Urinary bladder (tissue), 4 donors: ENCODE results near the gene RYK. TPM values are rescaled to one million over a fixed set of nuclear protein-coding genes. Genes with fewer than 3 reads are reported as not detected.
"Not testable (repeated sequence)": the region's sequence is repeated elsewhere in the genome, so short reads cannot be mapped to it uniquely, and the experiment has no call there.

Experiments used
- DNase-seq: peaks from one replicate; pipeline ENCODE4 v3.0.0-alpha.2; 2015; ENCODE audit errors: extremely low spot score
- H3K27ac ChIP-seq: one replicate; pipeline ENCODE4 v1.5.1; 2013; ENCODE audit warnings: low read depth, mild to moderate bottlenecking, moderate library complexity
- H3K36me3 ChIP-seq: one replicate; pipeline ENCODE4 v1.6.1; 2013; ENCODE audit warnings: mild to moderate bottlenecking, moderate library complexity; ENCODE audit not compliant: insufficient read depth
- H3K4me1 ChIP-seq: one replicate; pipeline ENCODE4 v1.6.1; 2013; ENCODE audit warnings: mild to moderate bottlenecking, moderate library complexity; ENCODE audit not compliant: insufficient read depth
- H3K4me3 ChIP-seq: one replicate; pipeline ENCODE4 v1.5.1; 2013; ENCODE audit warnings: low read depth, low read length
- WGBS: extraction: QIAGEN DNeasy Blood & Tissue Kit; methylation state at CpG from one replicate; pipeline ENCODE4 v1.1.7; 2013; 5-methylcytosine and 5-hydroxymethylcytosine counted together
- polyA plus RNA-seq: library from polyadenylated mRNA; stranded (reverse); fragments of 200-250 nt; gene quantifications from one replicate; pipeline ENCODE4 v1.2.3, GENCODE V29; 2013
- total RNA-seq: library from RNA; depleted of rRNA; stranded (reverse); fragments of >200 nt; gene quantifications from one replicate; pipeline ENCODE4 v1.2.3, GENCODE V29; 2014
- donor health status: healthy with polysubstance abuse.
- donor health status: healthy.

RYK gene
- total and polyA plus RNA-seq, 2 donors, result 56.4 to 197 TPM

DNA sequence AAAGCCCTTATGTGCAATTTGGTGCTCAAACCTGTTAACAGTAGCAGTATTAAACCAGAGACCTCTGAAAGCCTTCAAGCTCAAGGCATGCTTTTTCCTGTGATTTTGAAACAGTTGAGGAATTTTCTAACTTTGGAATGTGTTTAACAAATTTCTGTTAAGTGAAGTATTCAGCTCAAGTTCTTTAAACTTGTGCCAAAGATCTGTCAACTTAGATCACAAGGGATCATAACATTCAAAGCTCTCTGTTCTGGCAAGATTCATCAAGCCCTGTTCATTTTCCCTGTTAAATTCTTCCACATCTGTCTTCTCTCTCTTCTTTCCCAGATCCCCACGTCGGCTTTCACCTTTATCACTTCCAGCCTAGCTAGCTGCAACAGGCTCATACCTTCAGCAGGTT is 28.8 kb upstream of the RYK start:
- Histone ChIP-seq H3K27ac (no peak overlapping the region), H3K4me3 (no peak overlapping the region), H3K4me1 (no peaks in the 10 kb centered on the region), H3K36me3 (no peaks in the 10 kb centered on the region)
- no peak for DNase-seq
- WGBS, result 32% methylated on average over 2 of the region's 2 CpGs

GRCh38 chr3:134277066-134277660 is 26.5 kb upstream of the RYK start:
- H3K4me1 ChIP-seq, result no peaks in the 10 kb centered on the region
- H3K27ac ChIP-seq, result no peak overlapping the region
- 74% methylated on average over 3 of the region's 3 CpGs for WGBS
- no peaks in the 10 kb centered on the region for H3K36me3 ChIP-seq
- no peak overlapping the region for H3K4me3 ChIP-seq
- DNase-seq, result no peak

GRCh38 chr3:134276086-134276485 is 25.4 kb upstream of the RYK start:
- no peak for DNase-seq
- H3K27ac ChIP-seq, result no peak overlapping the region
- no peaks in the 10 kb centered on the region for H3K4me1 ChIP-seq
- no peak overlapping the region for H3K4me3 ChIP-seq
- WGBS, result 61% methylated on average over 3 of the region's 3 CpGs
- no peaks in the 10 kb centered on the region for H3K36me3 ChIP-seq

- H3K4me3 ChIP-seq, H3K4me1 ChIP-seq, DNase-seq, H3K27ac ChIP-seq, H3K36me3 ChIP-seq: not testable (repeated sequence)
These were observed 24.5 kb upstream of the RYK start for GRCh38 chr3:134275110-134275509.

DNA sequence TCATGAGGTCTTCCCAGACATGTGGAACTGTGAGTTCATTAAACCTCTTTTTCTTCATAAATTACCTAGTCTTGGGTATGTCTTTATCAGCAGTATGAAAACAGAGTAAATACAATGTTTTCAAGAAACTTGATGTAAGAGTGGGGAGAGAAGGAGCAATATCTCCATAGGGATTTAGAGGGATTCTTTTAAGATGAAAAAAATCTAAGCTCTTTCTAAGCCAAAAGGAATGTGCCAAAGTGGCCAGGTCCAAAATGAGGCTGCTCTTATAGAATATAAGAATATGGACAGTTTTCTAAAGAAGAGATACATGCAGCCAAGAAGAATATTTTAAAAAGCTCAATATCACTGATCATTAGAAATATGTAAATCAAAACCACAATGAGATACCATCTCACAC is 23.9 kb upstream of the RYK start:
- Histone ChIP-seq H3K4me1 (no peaks in the 10 kb centered on the region), H3K27ac (no peak overlapping the region), H3K4me3 (no peak overlapping the region), H3K36me3 (no peaks in the 10 kb centered on the region)
- DNase-seq, result no peak

DNA sequence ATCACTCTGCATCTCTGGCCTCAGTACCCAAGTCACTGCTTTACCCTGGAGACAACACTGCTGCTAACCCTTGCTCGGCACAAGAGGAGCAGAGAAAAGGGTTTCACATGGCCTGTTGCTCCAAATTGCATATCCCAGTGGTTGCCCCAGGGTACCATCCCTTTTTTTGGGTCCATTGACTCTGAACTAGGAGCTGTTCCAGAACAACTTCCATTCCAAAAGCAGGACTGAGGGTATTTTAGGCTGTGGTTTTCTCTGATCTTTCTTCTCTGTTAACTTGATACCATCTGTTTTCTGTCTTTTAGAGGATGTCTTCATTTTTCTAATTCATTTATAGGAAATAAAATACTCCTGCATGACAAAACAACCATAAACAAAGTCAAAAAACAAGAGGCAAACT is 17.3 kb upstream of the RYK start:
- Histone ChIP-seq H3K27ac (no peak overlapping the region), H3K36me3 (no peaks in the 10 kb centered on the region), H3K4me3 (no peak overlapping the region), H3K4me1 (no peaks in the 10 kb centered on the region)
- DNase-seq, result no peak
- 92% methylated on average over 1 of the region's 1 CpG for WGBS

GRCh38 chr3:134260987-134261386 is 10.3 kb upstream of the RYK start:
- H3K4me1 ChIP-seq, result no peaks in the 10 kb centered on the region
- DNase-seq, result no peak
- WGBS, result 38% methylated on average over 1 of the region's 1 CpG
- H3K4me3 ChIP-seq, result no peak overlapping the region
- H3K36me3 ChIP-seq, result no peaks in the 10 kb centered on the region
- no peak overlapping the region for H3K27ac ChIP-seq

DNA sequence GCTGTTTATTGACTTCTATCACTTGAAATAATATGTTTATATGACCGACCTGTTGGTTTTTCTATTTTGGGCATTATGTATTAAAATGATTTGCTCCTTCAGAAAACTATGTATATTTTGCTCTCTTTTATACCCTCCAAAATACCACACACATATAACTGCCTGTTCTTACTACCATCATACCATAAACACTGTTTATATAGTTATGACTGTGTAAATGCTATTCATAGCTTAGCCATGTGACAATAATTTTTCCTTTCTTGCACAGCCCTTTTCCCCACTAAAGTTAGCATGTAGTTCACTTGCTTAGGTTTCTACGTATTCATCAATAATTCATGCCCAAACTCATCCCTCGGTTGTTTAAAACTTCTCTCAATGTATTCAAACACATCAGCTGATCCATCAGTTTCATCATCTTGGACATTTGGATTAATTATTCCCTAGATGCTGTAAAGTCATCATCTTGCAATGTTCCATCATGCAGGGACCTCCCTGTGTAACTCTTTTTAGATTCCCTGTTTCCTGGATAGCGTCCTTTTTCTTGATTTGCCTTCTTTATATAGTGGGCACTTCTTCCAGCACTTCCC is 8.2 kb upstream of the RYK start:
- H3K4me1 ChIP-seq, result no peaks in the 10 kb centered on the region
- H3K36me3 ChIP-seq, result no peaks in the 10 kb centered on the region
- DNase-seq, result no peak
- no peak overlapping the region for H3K4me3 ChIP-seq
- H3K27ac ChIP-seq, result no peak overlapping the region
- 74% methylated on average over 4 of the region's 4 CpGs for WGBS

GRCh38 chr3:134255404-134255803 is 4.7 kb upstream of the RYK start:
- no peak for DNase-seq
- no peaks in the 10 kb centered on the region for H3K36me3 ChIP-seq
- H3K4me3 ChIP-seq, result no peak overlapping the region
- no peaks in the 10 kb centered on the region for H3K4me1 ChIP-seq
- H3K27ac ChIP-seq, result no peak overlapping the region

DNA sequence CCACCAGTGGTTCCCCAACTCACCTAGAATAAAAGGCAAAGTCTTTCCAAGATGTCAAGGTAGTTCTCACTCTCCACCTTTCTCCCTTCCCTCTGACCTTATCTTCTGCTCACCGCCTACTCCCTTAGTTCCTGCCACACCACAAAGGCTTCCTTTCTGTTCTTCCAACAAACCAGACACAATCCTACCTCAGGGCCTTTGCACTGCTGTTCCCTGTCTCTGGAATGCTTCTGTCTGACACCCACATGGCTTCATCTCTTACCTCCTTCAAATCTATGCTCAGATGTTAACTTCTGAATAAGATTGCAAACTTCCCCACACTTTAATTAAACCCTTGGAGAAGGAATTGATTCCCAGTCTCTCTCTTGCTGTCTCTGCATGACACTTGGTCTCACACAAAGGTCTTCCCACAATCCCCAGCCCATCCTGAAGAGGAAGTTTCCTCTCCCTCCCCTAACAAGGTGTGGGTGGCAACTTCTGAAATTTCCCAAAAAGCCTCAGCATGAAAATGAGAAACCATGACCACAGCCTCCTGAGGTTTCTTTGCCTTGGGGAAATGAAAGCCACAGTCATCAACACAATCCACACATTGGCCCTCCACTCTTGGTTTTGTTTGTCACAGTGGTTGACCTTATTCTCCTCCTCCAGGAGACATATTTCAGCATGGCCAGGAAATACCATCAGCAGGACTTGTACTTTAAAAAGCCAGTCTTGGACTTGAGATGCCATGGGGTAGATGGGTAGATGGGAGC is 3.0 kb upstream of the RYK start:
- no peak overlapping the region for H3K27ac ChIP-seq
- no peaks in the 10 kb centered on the region for H3K4me1 ChIP-seq
- WGBS, result 98% methylated on average over 1 of the region's 1 CpG
- DNase-seq, result no peak
- no peaks in the 10 kb centered on the region for H3K36me3 ChIP-seq
- H3K4me3 ChIP-seq, result no peak overlapping the region

- Histone ChIP-seq H3K4me1 (no peaks in the 10 kb centered on the region), H3K36me3 (no peaks in the 10 kb centered on the region), H3K27ac (no peak overlapping the region), H3K4me3 (no peak overlapping the region)
- no peak for DNase-seq
- 69% methylated on average over 7 of the region's 7 CpGs for WGBS
These were observed 2.1 kb upstream of the RYK start for GRCh38 chr3:134252766-134253165.

- 57% methylated on average over 22 of the region's 22 CpGs for WGBS
- Histone ChIP-seq H3K27ac (no peak overlapping the region), H3K4me3 (no peak overlapping the region), H3K4me1 (no peaks in the 10 kb centered on the region), H3K36me3 (no peaks in the 10 kb centered on the region)
- no peak for DNase-seq
These were observed 1.2 kb upstream of the RYK start for GRCh38 chr3:134251731-134252391.

DNA sequence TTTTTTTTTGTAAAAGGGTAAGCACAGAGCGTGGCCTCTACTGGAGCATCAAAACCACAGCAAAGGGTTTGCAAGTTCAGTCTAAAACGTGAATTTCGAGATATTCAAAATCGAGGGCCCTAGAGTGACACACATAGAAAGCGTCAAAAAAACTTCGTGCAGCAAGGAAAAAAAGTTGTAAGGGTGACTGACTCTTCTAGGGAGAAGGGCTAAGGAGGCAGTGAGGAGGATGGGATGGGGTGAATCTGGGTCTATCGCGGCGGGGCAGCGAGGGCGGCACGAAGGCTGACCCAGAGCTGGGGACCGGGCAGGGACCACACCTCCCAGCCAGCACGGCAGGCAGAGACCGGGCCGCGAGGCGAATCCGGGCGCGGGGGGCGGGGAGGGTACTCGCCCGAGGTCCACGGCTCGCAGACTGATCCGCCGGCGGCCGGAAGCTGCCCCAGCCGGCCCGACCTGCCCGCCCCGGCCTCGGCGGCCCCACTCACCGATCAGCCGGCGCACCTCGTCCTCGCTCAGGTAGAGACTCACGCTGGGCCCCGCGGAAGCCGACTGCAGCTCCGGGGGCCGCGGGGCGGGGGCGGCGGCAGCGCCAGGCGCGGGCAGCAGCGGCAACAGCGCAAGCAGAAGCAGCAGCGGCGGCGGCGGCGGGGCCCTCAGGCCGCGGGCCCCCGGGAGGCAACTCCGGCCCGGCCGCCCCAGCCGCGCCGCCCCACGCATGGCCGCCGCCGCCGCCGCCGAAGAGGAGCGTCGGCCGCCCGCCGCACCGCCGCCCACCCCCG is 533 bp downstream of the RYK start:
- Histone ChIP-seq H3K36me3 (no peaks in the 10 kb centered on the region), H3K4me1 (no peaks in the 10 kb centered on the region), H3K4me3 (peak overlapping the region; percentile 90), H3K27ac (peak overlapping the region; percentile 95)
- WGBS, result under 1% methylated on average over 83 of the region's 85 CpGs
- no peak for DNase-seq
